HepG2 (cell line): ENCODE results near the gene OR52K1. TPM values are rescaled to one million over a fixed set of nuclear protein-coding genes. Genes with fewer than 3 reads are reported as not detected.

ENCODE experiments used
- ATAC-seq: fragments of 200-7000 bp; cut with Tn5 transposase; 3 replicates; pipeline ENCODE4 v1.9.1; 2020; ENCODE audit warnings: mild to moderate bottlenecking, moderate library complexity
- BruUV-seq: library from RNA; stranded (reverse); fragments of 400-500 nt; replicated peaks from 2 replicates; lab custom pipeline; 2021; lab: Mats Ljungman, UMichigan
- CTCF ChIA-PET: fragments of 300-600 bp; formaldehyde crosslinking; extraction: SDS; loops from one replicate; lab custom pipeline; 2021; ENCODE audit warnings: low total read pairs, inconsistent platforms, low intra/inter-chr PET ratio; lab: Yijun Ruan, JAX
- POLR2A ChIA-PET: fragments of 350-600 bp; sonication (Branson Sonifier 250); formaldehyde crosslinking; loops from one replicate; lab custom pipeline; 2020; ENCODE audit warnings: antibody characterized with exemption, inconsistent platforms; lab: Yijun Ruan, JAX
- DNase-seq: peaks from one replicate; pipeline ENCODE4 v3.0.0-alpha.2; 2015; ENCODE audit warnings: low spot score
- FAIRE-seq: peaks from 3 replicates; lab custom pipeline; 2011; peaks lifted over from hg19 to GRCh38; lab: Jason Lieb, UNC
- H2AFZ ChIP-seq: one replicate; pipeline ENCODE4 v1.6.1; 2011; ENCODE audit warnings: low read length, inconsistent platforms
- H3K27ac ChIP-seq: fragments of 300-600 bp; 3 replicates; pipeline ENCODE4 v1.8.0; 2011; ENCODE audit warnings: mixed run types, mild to moderate bottlenecking, mixed read lengths, low read length, inconsistent platforms; ENCODE audit not compliant: insufficient read depth; ENCODE audit errors: extremely low read length
- H3K27me3 ChIP-seq, 2 experiments: fragments of 200-600 bp in 1 of 2; 2 replicates in 1 of 2; 3 replicates in 1 of 2; pipeline versions ENCODE4 v1.6.0 to v1.8.0; 2011; ENCODE audit warnings: low read length in 2 of 2, mild to moderate bottlenecking in 2 of 2, moderate library complexity in 2 of 2, inconsistent platforms in 1 of 2; ENCODE audit not compliant: insufficient read depth in 2 of 2, control insufficient read depth in 1 of 2
- H3K36me3 ChIP-seq, 2 experiments: fragments of 200-600 bp in 1 of 2; replicated peaks in 1 of 2; 2 replicates in 1 of 2; 3 replicates in 1 of 2; pipeline versions ENCODE4 v1.5.1 to v1.8.0; 2011; ENCODE audit warnings: low read length in 2 of 2, inconsistent platforms in 1 of 2; ENCODE audit not compliant: insufficient read depth in 2 of 2, control insufficient read depth in 1 of 2
- H3K4me1 ChIP-seq: 2 replicates; pipeline ENCODE4 v1.5.1; 2012; ENCODE audit warnings: low read length, inconsistent platforms; ENCODE audit not compliant: insufficient read depth
- H3K4me2 ChIP-seq: 2 replicates; pipeline ENCODE4 v1.6.0; 2011; ENCODE audit warnings: low read depth, low read length, inconsistent platforms
- H3K4me3 ChIP-seq, 3 experiments: fragments of 200-600 bp in 1 of 3; sonication (generic), shearing (Covaris generic) in 1 of 3; replicated peaks in 1 of 3; 2 replicates each; pipeline ENCODE4 v1.5.1; 2011 to 2016; ENCODE audit warnings: low read length in 3 of 3, inconsistent platforms in 2 of 3, low read depth in 2 of 3, mild to moderate bottlenecking in 2 of 3, control low read depth in 1 of 3, mixed read lengths in 1 of 3; ENCODE audit not compliant: insufficient read depth in 1 of 3
- H3K79me2 ChIP-seq: one replicate; pipeline ENCODE4 v1.6.1; 2011; ENCODE audit warnings: low read length, inconsistent platforms; ENCODE audit not compliant: insufficient read depth
- H3K9ac ChIP-seq: 2 replicates; pipeline ENCODE4 v1.6.0; 2011; ENCODE audit warnings: mild to moderate bottlenecking, low read depth, low read length, inconsistent platforms; ENCODE audit not compliant: insufficient read depth
- H3K9me3 ChIP-seq: 2 replicates; pipeline ENCODE4 v1.5.1; 2012; ENCODE audit warnings: mild to moderate bottlenecking, low read length
- H4K20me1 ChIP-seq: 2 replicates; pipeline ENCODE4 v1.6.0; 2011; ENCODE audit warnings: inconsistent platforms, mild to moderate bottlenecking, low read length, moderate library complexity; ENCODE audit not compliant: insufficient read depth
- HOXA9 ChIP-seq: sonication (generic); formaldehyde crosslinking; IDR thresholded peaks from 2 replicates; pipeline ENCODE4 v1.8.1; 2022; ENCODE audit warnings: missing genetic modification reagents, mild to moderate bottlenecking, moderate library complexity, borderline replicate concordance
- NFKBIZ ChIP-seq: IDR thresholded peaks from 2 replicates; pipeline ENCODE4 v1.6.1; 2018; ENCODE audit warnings: missing genetic modification reagents, missing compliant biosample characterization
- RAD21 ChIP-seq: fragments of 450-650 bp; formaldehyde crosslinking; IDR thresholded peaks from 2 replicates; pipeline ENCODE4 v1.5.0; 2020; ENCODE audit warnings: mild to moderate bottlenecking
- SMC3 ChIP-seq: IDR thresholded peaks from 2 replicates; pipeline ENCODE4 v1.6.1; 2011; ENCODE audit warnings: low read length, improper control_type of control experiment
- STAG1 ChIP-seq: sonication (generic); formaldehyde crosslinking; IDR thresholded peaks from 2 replicates; pipeline ENCODE4 v1.4.0; 2020; ENCODE audit warnings: missing genetic modification reagents
- ZNF331 ChIP-seq: sonication (generic); formaldehyde crosslinking; IDR thresholded peaks from 2 replicates; pipeline ENCODE4 v1.4.0; 2020; ENCODE audit warnings: missing genetic modification reagents
- WGBS: methylation state at CpG from one replicate; pipeline ENCODE4 v1.1.6; 2017; ENCODE audit warnings: low lambda C conversion rate; 5-methylcytosine and 5-hydroxymethylcytosine counted together
- in situ Hi-C: cut with HindIII; loops from 2 replicates; pipeline ENCODE4 v1.10.0; 2017; ENCODE audit warnings: low pct_unique_long_range_greater_than_20kb; ENCODE audit not compliant: extremely low pct_ligation_motif_present
- intact Hi-C: fragments of 100-400 bp; cut with micrococcal nuclease; formaldehyde crosslinking; loops from one replicate; pipeline ENCODE4 v1.10.0; 2022; ENCODE audit not compliant: unreplicated experiment
- polyA plus RNA-seq, 8 experiments: library from polyadenylated mRNA; depleted of rRNA in 3 of 8; stranded (reverse) in 7 of 8; unstranded in 1 of 8; fragments of >200 nt; fragmentation: Illumina TruSeq in 4 of 8; extraction: Trizol in 4 of 8; gene quantifications; 2 replicates each; pipeline versions ENCODE4 v1.2.1 to v1.2.3, GENCODE V29; 2011 to 2016; ENCODE audit warnings: low read depth in 4 of 8, missing spikeins in 1 of 8, mixed read lengths in 1 of 8; ENCODE audit not compliant: insufficient read depth in 1 of 8
- total RNA-seq, 5 experiments: library from RNA; depleted of rRNA; stranded (reverse); fragments of >200 nt; fragmentation: Illumina TruSeq; extraction: Trizol; gene quantifications; 2 replicates each; pipeline ENCODE4 v1.2.3, GENCODE V29; 2016; ENCODE audit warnings: low read depth in 1 of 5
- TF ChIP-seq, protein P1 (sequence below): sonication (generic); formaldehyde crosslinking; IDR thresholded peaks from 2 replicates; pipeline ENCODE4 v1.5.0; 2020; ENCODE audit warnings: mild to moderate bottlenecking, missing genetic modification reagents, moderate library complexity

OR52K1 gene
- total and polyA plus RNA-seq, 2 of the 13 experiments (the other 11 are each of a cell fraction or from before 2014, with no cell fraction given): not detected

DNA sequence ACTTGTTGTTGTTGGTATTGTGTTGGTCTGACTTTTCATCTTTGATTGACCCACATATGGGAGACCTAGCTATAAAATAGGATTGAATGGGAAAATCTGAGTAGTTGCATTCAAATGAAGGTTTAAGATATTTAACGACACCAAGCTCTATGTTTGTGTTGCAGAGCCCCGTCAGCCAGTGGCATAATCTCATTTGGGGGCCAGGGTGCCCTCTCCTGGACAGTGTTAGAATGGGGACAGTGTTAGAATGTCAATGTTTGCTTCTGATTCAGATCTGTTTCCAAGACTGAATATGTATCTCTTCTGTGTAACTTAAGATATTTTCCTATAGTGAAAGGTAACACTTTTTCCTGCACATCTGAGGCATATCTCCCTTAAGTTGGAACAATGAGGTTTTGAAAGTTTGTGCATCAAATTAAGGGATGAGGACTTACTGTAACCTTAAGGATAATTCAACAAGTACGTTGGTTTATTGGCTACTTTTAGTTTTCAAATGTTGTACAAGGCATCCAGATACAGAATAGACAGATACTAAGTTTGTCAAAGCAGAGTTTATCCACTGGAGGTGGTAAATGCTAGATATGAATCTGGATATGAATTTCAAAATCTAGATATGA is 57.3 kb downstream of the OR52K1 start:
- Histone ChIP-seq H3K4me2 (no peak overlapping the region), H3K27me3 (no peaks in the 10 kb centered on the region; a peak in 1 of 5 replicates), H3K4me1 (no peaks in the 10 kb centered on the region), H3K9me3 (no peaks in the 10 kb centered on the region), H3K9ac (no peak overlapping the region), H2AFZ (no peak overlapping the region), H4K20me1 (no peaks in the 10 kb centered on the region), H3K27ac (no peak overlapping the region), H3K4me3 (no peak overlapping the region), H3K36me3 (no peaks in the 10 kb centered on the region), H3K79me2 (no peaks in the 10 kb centered on the region)
- 9% methylated on average over 3 of the region's 3 CpGs for WGBS
- DNase-seq (peak; percentile 18), FAIRE-seq (peak; percentile 57), ATAC-seq (peak; percentile 84)
- BruUV-seq: no TSS peak
- POLR2A ChIA-PET: no interaction called here
- CTCF ChIA-PET: interaction anchor here (0.8 to 2.6 kb wide), 2 partner anchors 353 to 358 kb away, joined by 5 to 29 read pairs; no protein-coding TSS in a partner anchor
- TF ChIP-seq, protein P1, sequence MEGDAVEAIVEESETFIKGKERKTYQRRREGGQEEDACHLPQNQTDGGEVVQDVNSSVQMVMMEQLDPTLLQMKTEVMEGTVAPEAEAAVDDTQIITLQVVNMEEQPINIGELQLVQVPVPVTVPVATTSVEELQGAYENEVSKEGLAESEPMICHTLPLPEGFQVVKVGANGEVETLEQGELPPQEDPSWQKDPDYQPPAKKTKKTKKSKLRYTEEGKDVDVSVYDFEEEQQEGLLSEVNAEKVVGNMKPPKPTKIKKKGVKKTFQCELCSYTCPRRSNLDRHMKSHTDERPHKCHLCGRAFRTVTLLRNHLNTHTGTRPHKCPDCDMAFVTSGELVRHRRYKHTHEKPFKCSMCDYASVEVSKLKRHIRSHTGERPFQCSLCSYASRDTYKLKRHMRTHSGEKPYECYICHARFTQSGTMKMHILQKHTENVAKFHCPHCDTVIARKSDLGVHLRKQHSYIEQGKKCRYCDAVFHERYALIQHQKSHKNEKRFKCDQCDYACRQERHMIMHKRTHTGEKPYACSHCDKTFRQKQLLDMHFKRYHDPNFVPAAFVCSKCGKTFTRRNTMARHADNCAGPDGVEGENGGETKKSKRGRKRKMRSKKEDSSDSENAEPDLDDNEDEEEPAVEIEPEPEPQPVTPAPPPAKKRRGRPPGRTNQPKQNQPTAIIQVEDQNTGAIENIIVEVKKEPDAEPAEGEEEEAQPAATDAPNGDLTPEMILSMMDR: peak; percentile 66
- peak; percentile 37; the same call in 1 of the 2 replicates for TF ChIP-seq RAD21
- peak; percentile 50; the same call in 1 of the 2 replicates for TF ChIP-seq ZNF331
- TF ChIP-seq HOXA9 (CRISPR knock-in tag): no peak
- peak; percentile 76 for TF ChIP-seq SMC3
- TF ChIP-seq STAG1 (CRISPR knock-in tag): peak; percentile 54
- no peak for TF ChIP-seq NFKBIZ (CRISPR knock-in tag)
- in situ Hi-C loops (loop anchor here (5.0 kb wide), 1 partner anchor 352 kb away; no protein-coding TSS in a partner anchor), intact Hi-C loops (loop anchor here (1.0 kb wide), 2 partner anchors 352 to 357 kb away; no protein-coding TSS in a partner anchor)
